ENCODE results near the gene FXYD7. TPM values are rescaled to one million over a fixed set of nuclear protein-coding genes. Genes with fewer than 3 reads are reported as not detected.

Gene FXYD7
- total and polyA plus RNA-seq, 4 donors, result 12.1 to 281 (median 157) TPM

DNA sequence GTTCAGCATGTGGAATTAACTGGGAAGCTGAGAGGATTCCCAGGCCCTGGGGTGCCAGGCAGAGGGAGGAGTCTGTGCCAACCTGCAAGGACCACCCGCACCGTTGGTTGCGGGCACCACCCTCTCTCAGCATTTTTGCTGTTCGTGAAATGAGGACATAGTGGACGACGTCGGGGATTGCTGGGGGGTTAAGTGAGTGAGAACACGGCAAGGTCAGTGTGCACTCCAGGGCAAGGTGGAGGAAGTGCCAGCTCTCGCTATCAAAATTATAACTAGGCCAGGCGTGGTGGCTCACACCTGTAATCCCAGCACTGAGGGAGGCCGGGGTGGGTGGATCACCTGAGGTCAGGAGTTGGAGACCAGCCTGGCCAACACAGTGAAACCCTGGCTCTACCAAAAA is 25.3 kb upstream of the FXYD7 start:
- no peaks in the 10 kb centered on the region for H3K36me3 ChIP-seq (ENCODE audit: control insufficient read depth, insufficient read depth, low read length)
- WGBS (ENCODE audit: insufficient coverage), result 79% methylated on average over 11 of the region's 11 CpGs
- no peak overlapping the region for H3K4me3 ChIP-seq (ENCODE audit: low read depth, low read length)
- no peak for DNase-seq (ENCODE audit: low read depth in 4 of 6, low spot score in 6 of 6)
- H3K4me1 ChIP-seq (ENCODE audit: control insufficient read depth, insufficient read depth, low read length), result peaks cover 54% of the 10 kb centered on the region
- H3K9me3 ChIP-seq (ENCODE audit: control insufficient read depth, insufficient read depth, low read length), result no peaks in the 10 kb centered on the region
- H3K27me3 ChIP-seq (ENCODE audit: control insufficient read depth, insufficient read depth, low read length), result no peaks in the 10 kb centered on the region
- no peak overlapping the region for H3K27ac ChIP-seq (ENCODE audit: low read depth, low read length)

DNA sequence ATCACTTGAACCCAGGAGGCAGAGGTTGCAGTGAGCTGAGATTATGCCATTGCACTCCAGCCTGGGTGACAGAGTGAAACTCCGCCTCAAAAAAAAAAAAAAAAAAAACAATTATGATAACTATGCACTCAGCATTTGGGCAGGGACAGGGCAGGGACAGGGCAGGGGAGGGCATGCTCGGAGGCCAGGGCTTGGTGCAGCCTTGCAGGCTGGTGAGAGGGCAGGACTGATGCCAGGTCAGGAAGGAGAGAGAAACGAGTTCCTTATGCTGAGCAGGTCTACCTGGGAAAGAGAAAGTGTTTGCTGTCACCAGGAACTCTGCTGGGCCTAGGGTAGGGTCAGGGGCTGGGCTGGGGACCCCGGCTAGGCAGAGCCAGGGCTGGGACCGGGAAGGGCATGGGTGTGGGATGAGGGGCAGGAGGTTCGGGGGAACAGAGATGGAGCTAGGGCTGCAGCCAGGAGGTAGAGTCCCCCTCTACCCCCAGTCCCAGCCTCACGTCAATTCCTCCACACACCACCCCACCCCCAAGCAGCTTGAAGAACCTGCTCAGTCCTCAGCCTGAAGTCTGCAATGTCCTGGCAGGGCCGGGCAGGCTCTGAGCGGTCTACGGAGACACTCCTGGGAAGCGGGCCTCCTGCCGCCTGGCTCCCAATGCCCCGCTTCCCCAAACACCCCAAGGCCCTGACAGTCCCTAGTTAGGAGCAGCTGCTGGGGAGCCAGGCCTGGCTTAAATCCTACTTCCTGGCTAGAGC is 24.6 kb upstream of the FXYD7 start:
- Histone ChIP-seq H3K27ac (ENCODE audit: low read depth, low read length) (peak overlapping the region; percentile 40), H3K36me3 (ENCODE audit: control insufficient read depth, insufficient read depth, low read length) (no peaks in the 10 kb centered on the region), H3K9me3 (ENCODE audit: control insufficient read depth, insufficient read depth, low read length) (no peaks in the 10 kb centered on the region), H3K27me3 (ENCODE audit: control insufficient read depth, insufficient read depth, low read length) (no peaks in the 10 kb centered on the region), H3K4me3 (ENCODE audit: low read depth, low read length) (no peak overlapping the region), H3K4me1 (ENCODE audit: control insufficient read depth, insufficient read depth, low read length) (peaks cover 57% of the 10 kb centered on the region)
- DNase-seq (ENCODE audit: low read depth in 4 of 6, low spot score in 6 of 6), result no peak
- WGBS (ENCODE audit: insufficient coverage), result 84% methylated on average over 9 of the region's 13 CpGs

DNA sequence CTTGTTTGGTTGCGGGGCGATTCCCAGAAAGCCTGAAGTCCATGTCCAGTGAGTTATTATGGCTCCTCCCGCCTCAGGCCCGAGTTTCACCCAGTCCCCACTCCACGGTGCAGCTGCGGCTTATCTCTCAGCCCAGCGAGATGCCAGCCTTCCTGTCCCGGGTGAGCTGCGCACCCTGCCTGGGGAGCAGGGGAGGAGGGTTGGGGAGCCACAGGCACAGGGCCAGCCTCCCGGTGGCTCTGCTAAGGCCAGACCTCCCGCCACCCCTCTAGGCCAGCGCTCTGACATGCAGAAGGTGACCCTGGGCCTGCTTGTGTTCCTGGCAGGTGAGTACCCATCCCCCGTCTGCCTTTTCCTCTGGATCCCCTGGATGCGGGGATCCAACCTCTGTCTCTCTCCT is 24.0 kb upstream of the FXYD7 start:
- Histone ChIP-seq H3K36me3 (ENCODE audit: control insufficient read depth, insufficient read depth, low read length) (no peaks in the 10 kb centered on the region), H3K4me1 (ENCODE audit: control insufficient read depth, insufficient read depth, low read length) (peaks cover 60% of the 10 kb centered on the region), H3K27ac (ENCODE audit: low read depth, low read length) (peak overlapping the region; percentile 40), H3K4me3 (ENCODE audit: low read depth, low read length) (no peak overlapping the region), H3K9me3 (ENCODE audit: control insufficient read depth, insufficient read depth, low read length) (no peaks in the 10 kb centered on the region), H3K27me3 (ENCODE audit: control insufficient read depth, insufficient read depth, low read length) (no peaks in the 10 kb centered on the region)
- DNase-seq (ENCODE audit: low read depth in 4 of 6, low spot score in 6 of 6), result no peak
- 82% methylated on average over 10 of the region's 14 CpGs for WGBS (ENCODE audit: insufficient coverage)

DNA sequence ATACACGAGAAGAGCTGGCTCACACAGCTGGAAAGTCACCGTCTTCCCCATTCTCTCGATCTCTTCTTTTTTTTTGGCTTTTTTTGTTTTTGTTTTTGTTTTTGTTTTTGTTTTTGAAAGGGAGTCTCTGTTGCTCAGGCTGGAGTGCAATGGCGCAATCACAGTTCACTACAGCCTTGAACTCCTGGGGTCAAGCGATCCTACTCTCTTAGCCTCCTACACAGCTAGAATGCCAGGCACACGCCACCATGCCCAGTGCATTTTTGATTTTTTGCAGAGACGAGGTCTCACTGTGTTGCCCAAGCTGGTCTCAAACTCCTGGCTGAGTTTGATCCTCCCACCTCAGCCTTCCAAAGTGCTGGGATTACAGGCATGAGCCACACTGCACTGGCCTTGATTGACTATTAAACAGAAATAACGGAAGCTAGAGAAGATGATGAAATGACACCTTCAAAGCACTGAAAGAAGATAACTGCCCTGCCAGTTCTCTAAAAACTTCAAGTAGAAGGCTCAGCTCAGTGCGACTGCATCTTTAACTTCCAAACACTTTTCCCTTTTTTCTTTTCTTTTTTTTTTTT is 23.4 kb upstream of the FXYD7 start:
- Histone ChIP-seq H3K27me3 (ENCODE audit: control insufficient read depth, insufficient read depth, low read length) (no peaks in the 10 kb centered on the region), H3K4me1 (ENCODE audit: control insufficient read depth, insufficient read depth, low read length) (peaks cover 61% of the 10 kb centered on the region), H3K27ac (ENCODE audit: low read depth, low read length) (no peak overlapping the region), H3K9me3 (ENCODE audit: control insufficient read depth, insufficient read depth, low read length) (no peaks in the 10 kb centered on the region), H3K4me3 (ENCODE audit: low read depth, low read length) (no peak overlapping the region), H3K36me3 (ENCODE audit: control insufficient read depth, insufficient read depth, low read length) (no peaks in the 10 kb centered on the region)
- no peak for DNase-seq (ENCODE audit: low read depth in 4 of 6, low spot score in 6 of 6)
- 95% methylated on average over 6 of the region's 9 CpGs for WGBS (ENCODE audit: insufficient coverage)

DNA sequence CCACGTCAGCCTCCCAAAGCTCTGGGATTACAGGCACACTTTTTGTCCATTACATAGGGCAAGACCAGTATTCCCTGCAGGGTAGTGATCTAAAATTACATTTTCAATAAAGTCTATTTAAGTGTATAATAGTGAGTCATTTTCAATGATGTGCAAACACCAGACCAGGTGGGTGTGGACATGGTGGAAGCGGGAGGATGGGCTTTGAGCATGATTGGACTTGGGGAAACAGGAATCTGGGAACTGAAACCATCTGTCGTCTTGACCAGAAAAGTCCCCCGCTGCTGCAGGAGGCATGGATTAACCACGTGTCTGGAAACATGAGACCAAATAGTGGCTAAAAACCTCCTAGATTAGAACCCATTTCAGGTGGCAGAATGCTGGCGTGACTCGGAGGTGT is 22.6 kb upstream of the FXYD7 start:
- 66% methylated on average over 4 of the region's 7 CpGs for WGBS (ENCODE audit: insufficient coverage)
- peaks cover 61% of the 10 kb centered on the region for H3K4me1 ChIP-seq (ENCODE audit: control insufficient read depth, insufficient read depth, low read length)
- H3K27me3 ChIP-seq (ENCODE audit: control insufficient read depth, insufficient read depth, low read length), result no peaks in the 10 kb centered on the region
- no peak overlapping the region for H3K27ac ChIP-seq (ENCODE audit: low read depth, low read length)
- peaks cover 6% of the 10 kb centered on the region for H3K36me3 ChIP-seq (ENCODE audit: control insufficient read depth, insufficient read depth, low read length)
- H3K4me3 ChIP-seq (ENCODE audit: low read depth, low read length), result no peak overlapping the region
- no peak for DNase-seq (ENCODE audit: low read depth in 4 of 6, low spot score in 6 of 6)
- H3K9me3 ChIP-seq (ENCODE audit: control insufficient read depth, insufficient read depth, low read length), result no peaks in the 10 kb centered on the region

DNA sequence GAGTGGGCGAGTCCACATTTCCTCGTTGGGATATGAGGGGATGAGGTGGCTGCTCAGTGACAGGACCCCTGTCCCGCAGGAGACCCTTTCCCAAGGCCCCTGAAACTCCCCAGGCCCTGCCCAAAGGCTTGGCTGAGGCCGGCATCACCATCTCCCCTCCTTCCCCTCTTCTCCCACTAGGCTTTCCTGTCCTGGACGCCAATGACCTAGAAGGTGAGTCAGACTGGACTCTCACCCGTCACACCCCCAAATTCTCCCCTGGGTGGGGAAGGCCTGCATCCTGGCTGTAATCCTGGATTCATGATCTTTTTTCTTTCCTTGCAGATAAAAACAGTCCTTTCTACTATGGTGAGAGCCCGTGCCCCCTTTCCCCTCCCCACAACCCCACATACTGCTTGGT is 22.2 kb upstream of the FXYD7 start:
- WGBS (ENCODE audit: insufficient coverage), result 96% methylated on average over 4 of the region's 7 CpGs
- no peaks in the 10 kb centered on the region for H3K27me3 ChIP-seq (ENCODE audit: control insufficient read depth, insufficient read depth, low read length)

DNA sequence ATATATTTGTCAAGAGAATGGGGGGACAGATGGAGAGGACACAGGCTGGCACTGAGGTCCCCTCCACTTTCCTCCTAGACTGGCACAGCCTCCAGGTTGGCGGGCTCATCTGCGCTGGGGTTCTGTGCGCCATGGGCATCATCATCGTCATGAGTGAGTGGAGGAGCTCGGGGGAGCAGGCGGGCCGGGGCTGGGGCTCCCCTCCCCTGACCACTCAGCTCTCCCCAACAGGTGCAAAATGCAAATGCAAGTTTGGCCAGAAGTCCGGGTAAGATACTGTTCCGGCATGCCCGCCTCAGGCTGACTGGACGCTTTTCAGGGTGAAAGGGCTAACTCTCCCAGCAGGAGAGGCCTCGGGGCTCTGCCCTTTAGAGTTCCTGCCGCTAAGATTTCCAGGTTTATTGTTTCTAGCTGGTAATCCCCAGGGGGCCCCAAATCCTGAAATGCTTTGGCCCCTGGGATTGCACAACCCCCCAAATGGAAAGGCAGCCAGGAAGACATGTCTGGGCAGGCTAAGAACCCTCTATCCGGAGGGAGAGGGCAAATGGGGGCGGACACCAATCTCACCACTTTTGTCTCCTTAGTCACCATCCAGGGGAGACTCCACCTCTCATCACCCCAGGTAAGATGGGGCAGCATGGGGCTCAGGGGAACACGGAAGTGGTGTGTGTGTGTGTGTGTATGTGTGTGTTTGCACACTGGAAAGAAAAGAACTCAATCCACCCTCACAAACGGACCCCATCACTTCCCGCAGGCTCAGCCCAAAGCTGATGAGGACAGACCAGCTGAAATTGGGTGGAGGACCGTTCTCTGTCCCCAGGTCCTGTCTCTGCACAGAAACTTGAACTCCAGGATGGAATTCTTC is 20.1 kb upstream of the FXYD7 start:
- WGBS (ENCODE audit: insufficient coverage), result 73% methylated on average over 14 of the region's 19 CpGs
- H3K27ac ChIP-seq (ENCODE audit: low read depth, low read length), result peak overlapping the region; percentile 69
- H3K27me3 ChIP-seq (ENCODE audit: control insufficient read depth, insufficient read depth, low read length), result no peaks in the 10 kb centered on the region
- no peak overlapping the region for H3K4me3 ChIP-seq (ENCODE audit: low read depth, low read length)
- peaks cover 10% of the 10 kb centered on the region for H3K36me3 ChIP-seq (ENCODE audit: control insufficient read depth, insufficient read depth, low read length)
- DNase-seq (ENCODE audit: low read depth in 4 of 6, low spot score in 6 of 6), result no peak
- peaks cover 55% of the 10 kb centered on the region for H3K4me1 ChIP-seq (ENCODE audit: control insufficient read depth, insufficient read depth, low read length)
- H3K9me3 ChIP-seq (ENCODE audit: control insufficient read depth, insufficient read depth, low read length), result no peaks in the 10 kb centered on the region

More for the DNA sequence above, 22.2 kb upstream of the FXYD7 start:
- Histone ChIP-seq H3K27ac (ENCODE audit: low read depth, low read length) (no peak overlapping the region), H3K36me3 (ENCODE audit: control insufficient read depth, insufficient read depth, low read length) (peaks cover 6% of the 10 kb centered on the region), H3K4me3 (ENCODE audit: low read depth, low read length) (no peak overlapping the region), H3K9me3 (ENCODE audit: control insufficient read depth, insufficient read depth, low read length) (no peaks in the 10 kb centered on the region), H3K4me1 (ENCODE audit: control insufficient read depth, insufficient read depth, low read length) (peaks cover 61% of the 10 kb centered on the region)
- DNase-seq (ENCODE audit: low read depth in 4 of 6, low spot score in 6 of 6), result no peak

DNA sequence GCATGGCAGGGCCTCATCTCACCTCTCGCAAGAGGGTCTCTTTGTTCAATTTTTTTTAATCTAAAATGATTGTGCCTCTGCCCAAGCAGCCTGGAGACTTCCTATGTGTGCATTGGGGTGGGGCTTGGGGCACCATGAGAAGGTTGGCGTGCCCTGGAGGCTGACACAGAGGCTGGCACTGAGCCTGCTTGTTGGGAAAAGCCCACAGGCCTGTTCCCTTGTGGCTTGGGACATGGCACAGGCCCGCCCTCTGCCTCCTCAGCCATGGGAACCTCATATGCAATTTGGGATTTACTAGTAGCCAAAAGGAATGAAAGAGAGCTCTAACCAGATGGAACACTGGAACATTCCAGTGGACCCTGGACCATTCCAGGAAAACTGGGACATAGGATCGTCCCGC is 19.5 kb upstream of the FXYD7 start:
- peaks cover 10% of the 10 kb centered on the region for H3K36me3 ChIP-seq (ENCODE audit: control insufficient read depth, insufficient read depth, low read length)
- peaks cover 56% of the 10 kb centered on the region for H3K4me1 ChIP-seq (ENCODE audit: control insufficient read depth, insufficient read depth, low read length)
- H3K27me3 ChIP-seq (ENCODE audit: control insufficient read depth, insufficient read depth, low read length), result no peaks in the 10 kb centered on the region
- no peak overlapping the region for H3K4me3 ChIP-seq (ENCODE audit: low read depth, low read length)
- no peak for DNase-seq (ENCODE audit: low read depth in 4 of 6, low spot score in 6 of 6)
- WGBS (ENCODE audit: insufficient coverage), result 86% methylated on average over 4 of the region's 5 CpGs
- H3K9me3 ChIP-seq (ENCODE audit: control insufficient read depth, insufficient read depth, low read length), result no peaks in the 10 kb centered on the region
- H3K27ac ChIP-seq (ENCODE audit: low read depth, low read length), result peak overlapping the region; percentile 69

DNA sequence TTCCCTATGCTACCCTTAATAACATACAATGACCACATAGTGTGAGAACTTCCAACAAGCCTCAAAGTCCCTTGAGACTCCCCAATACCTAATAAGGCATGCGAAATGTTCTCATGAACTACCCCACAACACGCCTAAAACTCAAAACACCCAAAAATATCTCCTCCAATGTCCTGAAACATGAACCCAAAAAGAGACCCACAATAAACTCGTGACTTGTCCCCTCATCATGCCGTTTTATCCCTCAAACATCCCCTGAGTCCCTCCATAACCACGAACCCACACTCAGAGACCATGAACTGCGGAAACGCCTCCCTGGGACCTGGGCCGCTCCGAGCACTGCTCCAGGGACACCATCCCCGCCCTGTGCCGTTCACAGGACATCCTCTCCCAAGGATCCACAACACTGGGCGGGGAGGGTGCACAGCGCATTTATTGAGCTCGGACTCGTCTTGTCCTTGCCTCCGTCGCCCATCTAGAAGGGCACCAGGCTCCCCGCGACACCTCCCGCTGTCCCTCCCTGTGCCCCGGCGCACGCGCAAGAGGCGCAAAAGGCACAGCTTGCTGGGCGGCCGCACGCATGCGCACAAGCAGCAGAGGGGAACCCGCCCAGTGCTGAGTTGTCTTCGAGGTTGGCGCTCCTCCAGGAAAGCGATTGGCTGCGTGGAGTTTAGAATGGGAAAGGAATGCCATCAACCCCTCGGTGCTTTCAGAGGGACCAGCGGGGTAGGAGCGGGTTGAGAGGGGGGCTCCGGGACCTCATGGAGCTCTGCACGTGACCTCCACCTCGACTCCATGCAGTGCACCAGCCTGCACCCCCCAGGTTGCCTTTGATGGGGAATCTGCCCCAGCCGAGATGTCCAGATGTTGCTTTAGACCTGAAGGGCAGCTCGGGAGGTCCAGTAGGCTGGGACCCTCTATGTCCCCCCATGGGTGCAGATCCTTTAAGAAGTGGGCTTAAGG is 18.7 kb upstream of the FXYD7 start:
- H3K4me3 ChIP-seq (ENCODE audit: low read depth, low read length), result peak overlapping the region; percentile 70
- no peaks in the 10 kb centered on the region for H3K9me3 ChIP-seq (ENCODE audit: control insufficient read depth, insufficient read depth, low read length)
- H3K27ac ChIP-seq (ENCODE audit: low read depth, low read length), result peak overlapping the region; percentile 82
- peaks cover 52% of the 10 kb centered on the region for H3K4me1 ChIP-seq (ENCODE audit: control insufficient read depth, insufficient read depth, low read length)
- DNase-seq (ENCODE audit: low read depth in 4 of 6, low spot score in 6 of 6), result peak in 5 of 6 donors; percentile 84 to 98 (median 90)
- no peaks in the 10 kb centered on the region for H3K27me3 ChIP-seq (ENCODE audit: control insufficient read depth, insufficient read depth, low read length)
- peaks cover 10% of the 10 kb centered on the region for H3K36me3 ChIP-seq (ENCODE audit: control insufficient read depth, insufficient read depth, low read length)
- WGBS (ENCODE audit: insufficient coverage), result 7% methylated on average over 42 of the region's 42 CpGs
